AML-193 (cell line): ENCODE data around the gene ACOT6.
"Not testable (repeated sequence)": the region's sequence is repeated elsewhere in the genome, so short reads cannot be mapped to it uniquely, and the experiment has no call there.

Source experiments
- DNase-seq, 2 experiments: peaks; one replicate each; lab custom pipeline; 2025; lab: John Stamatoyannopoulos, UW

ACOT6 gene, protein sequence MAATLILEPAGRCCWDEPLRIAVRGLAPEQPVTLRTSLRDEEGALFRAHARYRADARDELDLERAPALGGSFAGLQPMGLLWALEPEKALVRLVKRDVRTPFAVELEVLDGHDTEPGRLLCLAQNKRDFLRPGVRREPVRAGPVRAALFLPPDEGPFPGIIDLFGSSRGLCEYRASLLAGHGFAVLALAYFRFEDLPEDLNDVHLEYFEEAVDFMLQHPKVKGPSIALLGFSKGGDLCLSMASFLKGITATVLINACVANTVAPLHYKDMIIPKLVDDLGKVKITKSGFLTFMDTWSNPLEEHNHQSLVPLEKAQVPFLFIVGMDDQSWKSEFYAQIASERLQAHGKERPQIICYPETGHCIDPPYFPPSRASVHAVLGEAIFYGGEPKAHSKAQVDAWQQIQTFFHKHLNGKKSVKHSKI

DNA sequence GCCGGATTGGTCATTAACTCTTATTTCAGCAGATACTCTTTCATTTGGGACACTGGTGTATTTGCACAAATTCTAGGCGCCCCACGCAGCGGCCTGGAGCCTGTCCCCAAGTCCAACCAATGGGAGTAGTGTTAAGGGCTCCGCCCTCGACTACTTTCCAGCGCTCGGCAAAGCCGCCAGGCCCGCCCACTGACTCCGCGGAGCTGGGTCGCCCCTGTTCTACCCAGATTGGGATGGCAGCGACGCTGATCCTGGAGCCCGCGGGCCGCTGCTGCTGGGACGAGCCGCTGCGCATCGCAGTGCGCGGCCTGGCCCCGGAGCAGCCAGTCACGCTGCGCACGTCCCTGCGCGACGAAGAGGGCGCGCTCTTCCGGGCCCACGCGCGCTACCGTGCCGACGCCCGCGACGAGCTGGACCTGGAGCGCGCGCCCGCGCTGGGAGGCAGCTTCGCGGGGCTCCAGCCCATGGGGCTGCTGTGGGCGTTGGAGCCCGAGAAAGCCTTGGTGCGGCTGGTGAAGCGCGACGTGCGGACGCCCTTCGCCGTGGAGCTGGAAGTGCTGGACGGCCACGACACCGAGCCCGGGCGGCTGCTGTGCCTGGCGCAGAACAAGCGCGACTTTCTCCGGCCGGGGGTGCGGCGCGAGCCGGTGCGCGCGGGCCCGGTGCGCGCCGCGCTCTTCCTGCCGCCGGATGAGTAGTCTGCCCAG is at the start of gene ACOT6:
Gene ACOT6, plus strand, starts transcription at position 179 of the 707 bp plus-strand sequence. Its CDS starts 55 bp downstream, at position 234.
- peak; percentile 33 to 56 for DNase-seq

DNA sequence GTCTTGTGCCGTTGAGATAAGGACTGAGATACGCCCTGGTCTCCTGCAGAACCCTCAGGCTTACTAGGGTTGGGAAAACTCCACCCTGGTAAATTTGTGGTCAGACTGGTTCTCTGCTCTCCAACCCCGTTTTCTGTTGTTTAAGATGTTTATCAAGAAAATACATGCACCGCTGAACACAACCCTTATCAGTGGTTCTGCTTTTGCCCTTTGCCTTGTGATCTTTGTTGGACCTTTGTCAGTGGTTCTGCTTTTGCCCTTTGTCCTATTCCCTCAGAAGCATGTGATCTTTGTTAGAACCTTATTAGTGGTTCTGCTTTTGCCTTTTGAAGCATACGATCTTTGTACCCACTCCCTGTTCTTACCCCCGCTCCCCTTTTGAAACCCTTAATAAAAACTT is 49.6 kb upstream of the ACOT6 start:
- not testable (repeated sequence) for DNase-seq

DNA sequence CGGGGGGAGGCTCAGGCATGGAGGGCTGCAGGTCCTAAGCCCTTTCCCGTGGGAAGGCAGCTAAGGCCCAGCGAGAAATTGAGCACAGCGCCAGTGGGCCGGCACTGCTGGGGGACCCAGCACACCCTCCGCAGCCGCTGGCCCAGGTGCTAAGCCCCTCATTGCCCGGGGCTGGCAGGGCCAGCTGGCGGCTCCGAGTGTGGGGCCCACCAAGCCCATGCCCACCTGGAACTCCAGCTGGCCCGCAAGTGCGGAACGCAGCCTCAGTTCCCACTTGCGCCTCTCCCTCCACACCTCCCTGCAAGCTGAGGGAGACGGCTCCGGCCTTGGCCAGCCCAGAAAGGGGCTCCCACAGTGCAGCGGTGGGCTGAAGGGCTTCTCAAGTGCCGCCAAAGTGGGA is 45.9 kb upstream of the ACOT6 start:
- DNase-seq: not testable (repeated sequence)

DNA sequence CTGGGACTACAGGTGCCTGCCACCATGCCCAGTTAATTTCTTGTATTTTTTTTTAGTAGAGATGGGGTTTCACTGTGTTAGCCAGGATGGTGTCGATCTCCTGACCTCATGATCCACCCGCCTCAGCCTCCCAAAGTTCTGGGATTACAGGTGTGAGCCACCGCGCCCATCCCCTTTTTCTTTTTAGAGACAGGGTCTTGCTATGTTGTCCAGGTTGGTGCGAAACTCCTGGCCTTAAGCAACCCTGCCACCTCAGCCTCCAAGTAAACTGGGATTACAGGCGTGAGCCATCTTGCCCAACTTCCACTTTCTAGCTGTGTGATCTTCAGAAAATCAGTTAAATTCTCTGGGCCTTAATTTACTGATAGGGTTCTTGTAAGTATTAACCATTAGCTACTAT is 45.4 kb upstream of the ACOT6 start:
- DNase-seq: not testable (repeated sequence)

DNA sequence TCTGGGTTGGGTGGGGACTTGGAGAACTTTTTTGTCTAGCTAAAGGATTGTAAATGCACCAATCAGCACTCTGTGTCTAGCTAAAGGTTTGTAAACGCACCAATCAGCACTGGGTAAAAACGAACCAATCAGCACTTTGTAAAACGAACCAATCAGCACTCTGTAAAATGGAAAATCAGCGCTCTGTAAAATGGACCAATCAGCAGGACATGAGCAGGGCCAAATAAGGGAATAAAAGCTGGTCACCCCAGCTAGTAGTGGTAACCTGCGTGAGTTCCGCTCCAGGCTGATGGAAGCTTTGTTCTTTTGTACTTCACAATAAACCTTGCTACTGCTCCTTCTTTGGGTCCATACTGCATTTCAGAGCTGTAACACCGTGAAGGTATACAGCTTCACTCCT is 45.0 kb upstream of the ACOT6 start:
- no peak for DNase-seq

DNA sequence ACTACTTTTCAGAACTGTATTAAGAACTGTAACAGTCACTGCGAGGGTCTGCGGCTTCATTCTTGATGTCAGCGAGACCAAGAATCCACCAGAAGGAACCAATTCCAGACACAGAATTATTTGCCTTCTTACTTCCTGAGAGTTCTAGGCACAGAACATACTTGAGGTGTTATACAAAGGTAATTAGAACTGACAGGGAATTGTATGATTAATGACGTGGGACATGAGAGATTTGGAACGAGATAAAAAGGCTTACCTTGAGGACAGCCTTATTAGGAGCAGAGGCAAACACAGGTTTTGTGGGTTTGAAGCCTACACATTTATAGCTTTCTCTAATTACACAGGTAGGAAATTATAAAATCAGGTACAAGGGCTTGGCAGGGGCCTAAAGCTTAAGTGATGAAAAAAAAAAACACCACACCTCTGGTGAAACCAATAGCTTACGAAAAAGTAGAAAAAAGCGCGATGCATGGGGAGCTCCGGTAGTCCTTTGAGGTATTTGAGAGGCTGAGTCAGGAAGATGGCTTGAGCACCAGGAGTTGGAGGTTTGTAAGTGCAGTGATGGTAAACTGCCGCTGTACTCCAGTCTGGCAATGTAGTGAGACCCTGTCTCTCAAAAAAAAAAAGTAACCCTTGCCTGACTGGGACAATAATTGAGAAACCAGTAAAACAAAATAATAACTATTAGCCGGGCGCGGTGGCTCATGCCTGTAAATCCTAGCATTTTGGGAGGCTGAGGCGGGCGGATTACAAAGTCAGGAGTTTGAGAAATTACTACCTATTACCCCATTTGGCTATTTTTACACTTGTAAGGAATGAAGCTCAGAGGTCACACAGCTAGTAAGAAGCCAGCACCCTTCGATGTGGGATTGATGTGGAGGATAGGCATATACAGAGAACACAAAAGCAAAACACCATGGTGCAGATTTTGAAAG is 44.1 kb upstream of the ACOT6 start:
- DNase-seq: no peak

DNA sequence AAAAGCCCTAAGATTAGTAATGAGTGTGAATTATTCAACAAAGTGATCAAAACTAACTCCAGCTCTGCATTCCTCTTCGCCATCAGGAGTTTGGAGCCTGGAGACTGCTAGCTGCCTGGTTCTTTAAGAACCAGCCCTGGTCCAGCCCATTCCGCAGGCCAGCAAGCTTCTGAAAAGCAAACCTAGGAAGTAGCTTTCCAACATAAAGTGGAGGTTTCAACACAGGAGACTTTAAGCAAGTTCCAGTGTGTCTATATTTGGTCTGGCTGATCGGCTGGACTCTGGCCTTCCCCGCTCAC is 43.5 kb upstream of the ACOT6 start:
- not testable (repeated sequence) for DNase-seq

DNA sequence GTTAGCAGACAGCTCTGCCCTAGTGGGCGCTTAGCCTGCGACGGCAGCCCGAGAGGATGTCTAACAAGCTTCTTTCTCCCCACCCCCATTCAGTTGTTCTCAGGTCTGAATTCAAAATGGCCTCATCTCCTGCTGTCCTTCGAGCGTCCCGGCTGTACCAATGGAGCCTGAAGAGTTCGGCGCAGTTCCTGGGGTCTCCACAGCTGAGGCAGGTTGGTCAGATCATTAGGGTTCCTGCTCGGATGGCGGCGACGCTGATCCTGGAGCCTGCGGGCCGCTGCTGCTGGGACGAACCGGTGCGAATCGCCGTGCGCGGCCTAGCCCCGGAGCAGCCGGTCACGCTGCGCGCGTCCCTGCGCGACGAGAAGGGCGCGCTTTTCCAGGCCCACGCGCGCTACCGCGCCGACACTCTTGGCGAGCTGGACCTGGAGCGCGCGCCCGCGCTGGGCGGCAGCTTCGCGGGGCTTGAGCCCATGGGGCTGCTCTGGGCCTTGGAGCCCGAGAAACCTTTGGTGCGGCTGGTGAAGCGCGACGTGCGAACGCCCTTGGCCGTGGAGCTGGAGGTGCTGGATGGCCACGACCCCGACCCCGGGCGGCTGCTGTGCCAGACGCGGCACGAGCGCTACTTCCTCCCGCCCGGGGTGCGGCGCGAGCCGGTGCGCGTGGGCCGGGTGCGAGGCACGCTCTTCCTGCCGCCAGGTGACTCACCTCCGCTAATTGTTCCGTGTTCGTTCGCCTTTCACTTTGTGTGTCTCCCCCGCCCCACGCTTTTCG is 42.9 kb upstream of the ACOT6 start, which contains the start of gene ACOT2:
Gene ACOT2, plus strand, starts transcription at position 29 of the 774 bp plus-strand sequence. Its CDS starts 28 bp downstream, at position 57.
- DNase-seq: peak; percentile 78 to 87

DNA sequence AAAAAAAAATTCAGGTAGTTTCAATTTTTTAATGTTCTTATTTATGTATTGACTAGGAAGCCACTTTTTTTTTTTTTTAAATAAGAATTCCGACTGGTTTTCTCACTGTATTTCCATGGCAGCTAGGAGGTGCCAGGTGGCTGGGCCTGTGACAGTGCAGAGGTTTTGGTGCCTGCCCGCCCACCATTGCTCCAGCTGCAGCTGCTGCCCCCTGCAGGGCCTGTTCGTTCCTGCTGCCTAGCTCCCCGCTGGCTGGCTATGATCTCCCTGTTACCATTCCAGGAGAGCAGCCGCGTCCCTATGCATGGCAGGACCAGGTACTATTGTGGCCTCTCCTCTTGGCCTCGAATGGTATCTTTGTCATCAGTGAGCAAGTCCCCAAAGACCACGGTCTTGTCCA is 41.4 kb upstream of the ACOT6 start:
- DNase-seq: peak; percentile 17 to 20

DNA sequence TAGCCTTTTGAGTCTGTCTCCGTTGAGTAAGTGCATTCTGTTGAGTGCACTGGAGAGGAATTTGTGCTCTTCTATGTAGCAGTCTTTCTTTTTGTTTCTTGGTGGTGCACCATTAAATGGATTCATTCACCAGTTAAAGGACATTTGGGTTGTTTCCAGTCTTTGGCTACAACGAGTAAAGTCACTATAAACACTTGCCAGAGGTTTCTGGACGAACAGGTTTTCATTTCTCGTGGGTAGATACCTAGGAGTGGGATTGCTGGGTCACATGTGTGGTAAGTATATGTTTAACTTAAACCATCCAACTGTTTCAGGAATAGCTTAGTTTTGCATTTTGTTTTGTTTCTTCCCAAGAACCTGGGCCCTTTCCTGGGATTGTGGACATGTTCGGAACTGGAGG is 39.3 kb upstream of the ACOT6 start:
- DNase-seq: not testable (repeated sequence)

DNA sequence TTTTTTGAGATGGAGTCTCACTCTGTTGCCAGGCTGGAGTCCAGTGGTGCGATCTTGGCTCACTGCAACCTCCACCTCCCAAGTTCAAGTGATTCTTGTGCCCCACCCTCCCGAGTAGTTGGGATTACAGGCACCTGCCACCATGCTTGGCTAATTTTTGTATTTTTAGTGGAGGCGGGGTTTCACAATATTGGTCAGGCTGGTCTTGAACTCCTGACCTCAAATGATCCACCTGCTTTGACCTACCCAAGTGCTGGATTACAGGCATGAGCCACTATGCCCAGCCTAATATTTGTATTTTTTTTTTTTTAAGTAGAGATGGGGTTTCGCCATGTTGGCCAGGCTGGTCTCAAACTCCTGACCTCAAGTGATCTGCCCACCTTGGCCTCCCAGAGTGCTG is 38.6 kb upstream of the ACOT6 start:
- not testable (repeated sequence) for DNase-seq

DNA sequence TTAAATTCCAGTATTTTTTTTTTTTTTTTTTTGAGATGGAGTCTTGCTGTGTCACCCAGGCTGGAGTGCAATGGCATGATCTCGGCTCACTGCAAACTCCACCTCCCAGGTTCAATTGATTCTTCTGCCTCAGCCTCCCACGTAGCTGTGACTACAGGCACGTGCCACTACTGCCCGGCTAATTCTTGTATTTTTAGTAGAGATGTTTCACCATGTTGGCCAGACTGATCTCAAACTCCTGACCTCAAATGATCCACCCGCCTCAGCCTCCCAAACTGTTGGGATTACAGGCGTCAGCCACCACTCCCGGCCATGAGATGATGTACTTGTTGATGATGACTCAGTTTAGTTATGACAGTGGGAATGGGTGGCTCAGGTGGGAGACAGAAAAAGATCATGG is 38.1 kb upstream of the ACOT6 start:
- DNase-seq: not testable (repeated sequence)

DNA sequence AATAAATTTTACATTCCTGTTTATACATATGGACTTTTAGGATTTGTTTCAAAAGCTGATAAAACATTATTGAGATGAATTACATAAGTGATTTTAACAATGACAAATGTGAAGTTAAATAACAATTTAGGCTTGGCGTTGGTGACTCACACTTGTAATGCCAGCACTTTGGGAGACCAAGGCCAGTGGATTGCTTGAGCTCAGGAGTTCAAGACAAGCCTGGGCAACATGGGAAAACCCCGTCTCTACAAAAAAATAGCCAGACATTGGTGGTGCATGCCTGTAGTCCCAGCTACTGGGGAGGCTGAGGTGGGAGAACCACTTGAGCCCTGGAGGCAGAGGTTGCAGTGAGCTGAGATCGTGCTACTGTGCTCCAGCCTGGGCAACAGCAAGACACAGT is 35.9 kb upstream of the ACOT6 start:
- no peak for DNase-seq

DNA sequence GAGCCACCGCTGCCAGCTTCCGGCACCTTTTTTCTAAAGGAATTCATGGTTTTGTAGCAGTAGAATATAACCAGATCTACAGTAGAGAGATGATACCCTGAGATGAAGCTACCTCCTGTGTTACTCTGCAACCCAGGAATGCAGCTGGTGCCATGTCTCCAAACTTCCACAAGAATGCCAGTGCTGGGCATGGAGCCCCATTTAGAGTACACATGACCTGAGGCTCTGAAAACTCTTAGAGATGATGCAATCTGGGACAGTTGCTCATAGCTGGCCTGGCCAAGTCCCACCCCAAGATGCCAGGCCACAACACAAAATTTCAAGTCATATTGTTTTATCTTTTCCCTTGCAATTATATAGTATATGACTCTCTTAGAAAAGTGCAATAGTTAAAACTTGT is 35.1 kb upstream of the ACOT6 start:
- DNase-seq: not testable (repeated sequence)

DNA sequence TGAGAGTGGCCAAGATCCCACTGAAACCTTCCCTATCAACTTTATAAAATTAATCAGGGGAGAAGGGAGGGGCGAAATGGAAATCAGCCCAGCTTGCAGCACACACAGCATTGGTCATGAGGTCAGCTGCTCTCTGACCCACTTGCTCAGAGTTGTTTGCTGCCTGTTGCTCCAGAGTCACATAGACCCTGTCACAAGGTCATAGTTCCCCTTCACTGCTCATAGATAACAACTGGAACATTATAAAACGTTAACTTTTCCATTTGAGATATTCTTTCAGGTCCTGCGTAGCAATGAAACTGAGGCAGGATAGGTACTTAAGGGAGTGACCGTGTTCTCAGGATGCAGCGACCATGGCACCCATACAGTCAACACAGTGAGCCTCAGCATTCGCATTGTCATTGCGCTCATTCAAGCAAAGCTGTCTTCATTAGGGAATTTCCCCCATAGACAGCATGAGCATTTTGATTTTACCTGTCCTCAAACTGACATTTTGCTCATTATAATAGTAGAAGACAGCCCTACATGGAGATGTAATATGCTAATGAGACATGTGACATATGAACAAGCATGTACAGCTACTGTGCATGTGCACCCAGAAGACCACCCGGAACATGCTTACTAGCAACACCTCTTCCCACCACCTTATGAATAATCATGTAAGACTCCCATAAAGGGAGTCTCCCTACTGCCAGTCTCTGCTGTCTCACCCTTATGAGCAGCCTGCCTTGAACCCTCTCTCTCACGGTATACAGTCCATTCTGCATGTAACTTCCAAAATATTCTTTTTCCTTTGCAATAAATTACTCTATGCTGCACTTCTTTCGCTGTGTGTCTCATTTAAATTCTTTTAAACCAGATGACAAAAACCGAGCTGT is 30.0 kb upstream of the ACOT6 start:
- not testable (repeated sequence) for DNase-seq

DNA sequence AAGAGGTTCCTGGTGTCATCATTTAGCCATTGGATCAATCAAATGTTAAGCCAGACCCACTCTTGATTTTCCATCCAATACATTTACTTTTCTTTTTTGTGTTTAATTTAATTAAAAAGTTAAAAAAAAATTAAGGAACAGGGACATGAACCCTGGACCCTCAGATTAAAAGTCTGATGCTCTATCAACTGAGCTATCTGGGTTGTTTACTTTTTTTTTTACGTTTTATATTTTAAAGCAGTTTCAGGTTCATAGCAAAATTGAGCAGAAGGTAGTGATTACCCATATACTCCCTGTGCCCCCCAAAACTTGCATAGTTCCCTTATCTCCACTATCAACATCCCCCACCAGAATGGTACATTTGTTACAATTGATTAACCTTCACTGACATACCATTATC is 23.6 kb upstream of the ACOT6 start:
- no peak for DNase-seq

DNA sequence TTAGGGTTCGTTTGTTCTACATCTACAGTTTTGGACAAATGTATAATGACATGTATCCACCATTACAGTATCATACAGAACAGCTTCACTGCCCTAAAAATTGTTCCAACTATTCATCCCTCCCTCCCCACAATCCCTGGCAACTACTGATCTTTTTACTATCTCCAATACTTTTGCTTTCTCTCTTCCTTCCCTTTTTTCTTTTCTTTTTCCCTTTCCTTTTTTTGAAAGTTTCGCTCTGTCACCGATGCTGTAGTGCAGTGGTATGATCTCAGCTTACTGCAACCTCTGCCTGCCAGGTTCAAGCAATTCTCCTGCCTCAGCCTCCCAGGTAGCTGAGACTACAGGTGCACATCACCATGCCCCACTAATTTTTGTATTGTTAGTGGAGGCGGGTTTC is 23.2 kb upstream of the ACOT6 start:
- no peak for DNase-seq

DNA sequence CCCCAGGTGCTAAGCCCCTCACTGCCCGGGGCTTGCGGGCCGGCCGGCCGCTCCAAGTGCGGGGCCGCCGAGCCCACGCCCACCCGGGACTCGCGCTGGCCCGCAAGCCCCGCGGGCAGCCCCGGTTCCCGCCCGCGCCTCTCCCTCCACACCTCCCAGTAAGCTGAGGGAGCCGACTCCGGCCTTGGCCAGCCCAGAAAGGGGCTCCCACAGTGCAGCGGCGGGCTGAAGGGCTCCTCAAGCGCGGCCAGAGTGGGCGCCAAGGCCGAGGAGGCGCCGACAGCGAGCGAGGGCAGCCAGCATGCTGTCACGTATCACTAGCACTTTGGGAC is 21.7 kb upstream of the ACOT6 start:
- DNase-seq: not testable (repeated sequence)

DNA sequence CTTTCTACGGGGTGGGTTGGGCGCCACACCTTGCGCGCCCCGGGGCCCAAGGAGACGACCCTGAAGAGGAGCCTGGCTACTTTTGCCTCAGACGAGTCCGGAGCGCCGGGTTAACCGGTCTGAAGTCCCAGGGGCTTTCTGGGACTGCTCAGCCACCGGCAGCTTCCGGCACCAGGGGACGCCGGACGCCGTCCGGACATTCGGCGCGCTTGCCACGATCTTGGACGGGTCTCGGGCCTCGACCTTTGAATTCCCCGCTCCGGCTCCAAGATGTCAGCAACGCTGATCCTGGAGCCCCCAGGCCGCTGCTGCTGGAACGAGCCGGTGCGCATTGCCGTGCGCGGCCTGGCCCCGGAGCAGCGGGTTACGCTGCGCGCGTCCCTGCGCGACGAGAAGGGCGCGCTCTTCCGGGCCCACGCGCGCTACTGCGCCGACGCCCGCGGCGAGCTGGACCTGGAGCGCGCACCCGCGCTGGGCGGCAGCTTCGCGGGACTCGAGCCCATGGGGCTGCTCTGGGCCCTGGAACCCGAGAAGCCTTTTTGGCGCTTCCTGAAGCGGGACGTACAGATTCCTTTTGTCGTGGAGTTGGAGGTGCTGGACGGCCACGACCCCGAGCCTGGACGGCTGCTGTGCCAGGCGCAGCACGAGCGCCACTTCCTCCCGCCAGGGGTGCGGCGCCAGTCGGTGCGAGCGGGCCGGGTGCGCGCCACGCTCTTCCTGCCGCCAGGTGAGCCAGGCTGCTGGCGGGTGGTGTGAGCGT is 20.4 kb upstream of the ACOT6 start, which contains the start of gene ACOT4:
Gene ACOT4, plus strand, starts transcription at position 184 of the 760 bp plus-strand sequence. Its CDS starts 87 bp downstream, at position 271.
- peak in 1 of 2 experiments; percentile 9 for DNase-seq

DNA sequence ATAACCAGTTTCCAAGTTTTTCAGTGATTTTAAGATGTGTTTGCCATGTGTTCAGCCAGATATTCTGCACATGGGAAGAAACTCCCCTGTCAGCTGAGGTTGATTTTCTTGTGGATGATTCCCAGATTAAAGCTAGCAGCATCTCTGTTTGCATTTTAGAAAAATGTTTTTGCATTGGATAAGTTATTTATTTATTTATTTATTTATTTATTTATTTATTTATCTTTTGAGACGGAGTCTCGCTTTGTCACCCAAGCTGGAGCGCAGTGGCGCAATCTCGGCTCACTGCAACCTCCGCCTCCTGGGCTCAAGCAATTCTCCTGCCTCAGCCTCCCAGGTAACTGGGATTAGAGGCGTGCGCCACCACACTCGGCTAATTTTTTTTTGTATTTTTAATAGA is 17.8 kb upstream of the ACOT6 start:
- no peak for DNase-seq
